ENCODE measurements around the gene MAFF.
"Not testable (repeated sequence)": the region's sequence is repeated elsewhere in the genome, so short reads cannot be mapped to it uniquely, and the experiment has no call there.

The MAFF gene

DNA sequence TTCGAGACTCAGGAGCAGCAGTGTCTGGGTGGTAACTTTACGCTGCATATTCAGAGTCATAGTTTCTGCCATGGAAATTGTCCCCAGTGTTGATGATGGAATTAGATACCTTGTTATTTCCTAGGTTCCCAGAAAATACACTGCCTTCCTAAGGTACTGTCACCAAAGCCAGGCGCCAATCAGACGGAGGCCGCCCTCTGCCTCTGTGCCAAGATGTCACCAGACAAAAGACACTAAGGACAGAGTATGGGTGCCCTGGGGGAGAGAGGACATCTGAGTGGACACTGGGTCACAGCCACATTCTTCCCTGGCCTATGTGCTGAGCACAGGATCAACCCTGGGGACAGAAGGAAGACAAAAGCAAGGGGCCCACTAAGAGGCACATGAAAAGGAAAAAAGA is 31.3 kb upstream of the MAFF start:
- Histone ChIP-seq H3K9me3 (ENCODE audit: low read length) (no peaks in the 10 kb centered on the region), H3K27me3 (ENCODE audit: control insufficient read depth in 1 of 2, insufficient read depth in 2 of 2, low read length in 2 of 2) (no peaks in the 10 kb centered on the region), H3K4me1 (ENCODE audit: insufficient read depth, low read length) (peaks cover 11% of the 10 kb centered on the region), H3K9ac (ENCODE audit: low read length) (no peak overlapping the region), H3K4me3 (ENCODE audit: low read depth in 1 of 2, low read length in 2 of 2) (no peak overlapping the region), H3K36me3 (ENCODE audit: insufficient read depth, low read length) (no peaks in the 10 kb centered on the region), H3K27ac (ENCODE audit: low read depth, low read length) (no peak overlapping the region)

DNA sequence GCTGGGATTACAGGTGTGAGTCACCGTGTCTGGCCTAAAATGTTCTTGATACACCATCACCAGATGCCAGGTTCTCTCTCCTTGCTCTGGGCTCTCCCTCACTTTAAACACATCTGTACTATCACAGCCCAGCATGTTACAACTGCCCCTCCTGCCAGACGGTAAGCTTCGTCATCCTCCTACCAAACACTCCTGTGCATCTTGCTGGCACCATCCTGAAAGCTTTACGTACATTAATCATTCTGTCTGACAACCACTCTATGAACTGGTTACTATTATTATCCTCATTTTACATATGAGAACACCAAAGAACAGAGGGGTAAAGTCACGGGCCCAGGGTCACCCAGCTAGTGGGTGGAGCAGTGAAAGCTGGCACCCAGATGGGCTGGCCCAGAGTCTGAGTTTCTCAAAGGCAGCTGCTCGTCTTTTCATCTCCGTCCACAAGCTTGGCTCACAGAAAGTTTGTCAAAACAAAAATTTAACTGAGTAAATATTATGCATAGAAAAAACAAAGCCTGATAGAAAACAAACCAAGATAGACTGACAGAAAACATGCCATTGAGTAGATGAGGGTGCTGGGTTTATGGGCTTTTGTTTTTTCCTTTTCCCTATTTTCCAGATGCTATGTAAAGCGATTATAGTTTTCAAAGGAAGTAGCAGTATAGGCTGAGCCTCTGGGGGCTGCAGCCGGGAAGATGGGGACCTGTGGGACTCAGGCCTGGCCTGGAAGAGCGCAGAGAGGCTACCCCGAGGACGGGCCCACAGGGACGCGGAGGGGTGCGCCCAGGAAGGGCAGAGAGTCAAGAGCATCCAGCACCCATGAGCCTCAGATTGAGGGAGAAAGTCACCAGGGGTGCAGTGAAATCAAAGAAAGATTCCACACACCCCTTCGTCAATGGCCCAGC is 29.6 kb upstream of the MAFF start:
- Histone ChIP-seq H3K36me3 (ENCODE audit: insufficient read depth, low read length) (no peaks in the 10 kb centered on the region), H3K9ac (ENCODE audit: low read length) (no peak overlapping the region), H3K27me3 (ENCODE audit: control insufficient read depth in 1 of 2, insufficient read depth in 2 of 2, low read length in 2 of 2) (no peaks in the 10 kb centered on the region), H3K4me3 (ENCODE audit: low read depth in 1 of 2, low read length in 2 of 2) (no peak overlapping the region), H3K27ac (ENCODE audit: low read depth, low read length) (no peak overlapping the region), H3K9me3 (ENCODE audit: low read length) (no peaks in the 10 kb centered on the region), H3K4me1 (ENCODE audit: insufficient read depth, low read length) (peaks cover 14% of the 10 kb centered on the region)

DNA sequence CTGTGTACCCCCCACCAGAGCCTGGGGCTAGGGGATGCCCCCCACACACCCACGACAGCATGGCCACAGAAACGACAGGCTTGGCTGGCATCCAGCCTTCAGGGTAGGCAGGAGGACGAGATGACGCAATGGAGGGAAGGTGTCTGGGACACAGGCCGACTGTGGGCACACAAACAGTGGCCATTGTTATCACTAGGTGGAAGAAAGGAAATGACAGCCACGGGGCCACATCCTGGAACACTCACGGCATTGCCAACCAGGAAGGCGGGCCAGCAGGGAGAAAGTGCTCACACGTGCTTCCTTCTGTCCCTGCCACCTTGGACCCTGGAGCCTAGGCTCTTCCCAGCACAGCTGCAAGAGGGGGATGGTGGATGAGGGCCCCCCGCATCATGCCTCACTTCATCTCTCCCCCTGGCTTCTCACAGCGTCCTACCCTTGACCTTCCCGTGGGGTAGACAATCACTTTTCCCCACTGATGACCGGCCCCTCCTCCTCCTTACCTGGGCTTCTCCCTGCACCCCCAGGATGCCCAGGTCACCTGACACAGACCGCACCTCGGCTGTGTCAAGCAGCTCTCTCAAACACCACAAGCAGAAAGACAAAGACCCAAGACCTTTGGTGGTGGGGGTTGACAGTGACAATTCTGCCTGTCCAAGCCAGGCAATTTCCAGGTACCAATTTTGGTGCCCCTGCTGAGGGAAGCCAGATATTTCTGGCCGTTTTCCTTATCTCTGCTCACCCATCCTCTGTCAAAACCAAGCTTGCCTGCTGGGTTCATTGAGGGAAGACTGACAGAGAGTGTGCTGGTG is 28.8 kb upstream of the MAFF start:
- no peak overlapping the region for H3K4me3 ChIP-seq (ENCODE audit: low read depth in 1 of 2, low read length in 2 of 2)
- H3K9ac ChIP-seq (ENCODE audit: low read length), result no peak overlapping the region
- H3K27ac ChIP-seq (ENCODE audit: low read depth, low read length), result no peak overlapping the region
- H3K36me3 ChIP-seq (ENCODE audit: insufficient read depth, low read length), result no peaks in the 10 kb centered on the region
- peaks cover 14% of the 10 kb centered on the region for H3K4me1 ChIP-seq (ENCODE audit: insufficient read depth, low read length)
- H3K27me3 ChIP-seq (ENCODE audit: control insufficient read depth in 1 of 2, insufficient read depth in 2 of 2, low read length in 2 of 2), result no peaks in the 10 kb centered on the region
- no peaks in the 10 kb centered on the region for H3K9me3 ChIP-seq (ENCODE audit: low read length)

DNA sequence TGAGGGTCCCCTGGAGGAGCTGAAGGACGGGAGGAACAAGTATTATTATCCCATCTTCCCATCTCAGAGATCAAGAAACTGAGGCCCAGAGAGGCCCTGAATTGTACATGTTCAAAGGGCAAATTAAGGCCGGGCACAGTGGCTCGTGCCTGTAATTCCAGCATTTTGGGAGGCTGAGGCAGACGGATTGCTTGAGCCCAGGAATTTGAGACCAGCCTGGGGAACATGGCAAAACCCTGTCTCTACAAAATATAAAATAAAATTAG is 28.2 kb upstream of the MAFF start:
- no peaks in the 10 kb centered on the region for H3K27me3 ChIP-seq (ENCODE audit: control insufficient read depth in 1 of 2, insufficient read depth in 2 of 2, low read length in 2 of 2)
- H3K9me3 ChIP-seq (ENCODE audit: low read length), result no peaks in the 10 kb centered on the region
- no peaks in the 10 kb centered on the region for H3K36me3 ChIP-seq (ENCODE audit: insufficient read depth, low read length)
- H3K27ac ChIP-seq (ENCODE audit: low read depth, low read length), result no peak overlapping the region
- H3K9ac ChIP-seq (ENCODE audit: low read length), result no peak overlapping the region
- H3K4me3 ChIP-seq (ENCODE audit: low read depth in 1 of 2, low read length in 2 of 2), result no peak overlapping the region
- H3K4me1 ChIP-seq (ENCODE audit: insufficient read depth, low read length), result peaks cover 14% of the 10 kb centered on the region

DNA sequence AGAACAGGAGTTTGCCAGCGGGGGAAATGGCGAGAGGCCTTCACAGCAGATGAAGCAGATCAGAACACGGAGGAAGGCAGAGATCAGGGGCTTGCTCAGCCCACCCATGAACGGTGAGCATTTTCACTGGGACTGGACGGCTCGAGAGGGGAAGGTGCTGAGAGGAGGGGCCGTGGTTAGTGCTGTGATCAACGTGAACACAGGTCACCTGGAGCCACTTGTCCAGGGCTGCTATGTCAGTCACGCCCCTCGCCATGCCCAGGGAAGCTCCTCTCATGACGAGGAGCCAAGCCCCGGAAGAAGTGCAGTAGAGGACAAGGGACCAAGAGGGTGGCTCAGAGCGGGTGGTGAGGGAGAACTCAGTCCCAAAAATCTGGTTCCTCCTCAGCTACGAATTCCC is 27.2 kb upstream of the MAFF start:
- H3K36me3 ChIP-seq (ENCODE audit: insufficient read depth, low read length), result no peaks in the 10 kb centered on the region
- H3K27me3 ChIP-seq (ENCODE audit: control insufficient read depth in 1 of 2, insufficient read depth in 2 of 2, low read length in 2 of 2), result no peaks in the 10 kb centered on the region
- H3K9ac ChIP-seq (ENCODE audit: low read length), result no peak overlapping the region
- H3K4me1 ChIP-seq (ENCODE audit: insufficient read depth, low read length), result peaks cover 14% of the 10 kb centered on the region
- H3K9me3 ChIP-seq (ENCODE audit: low read length), result no peaks in the 10 kb centered on the region
- H3K4me3 ChIP-seq (ENCODE audit: low read depth in 1 of 2, low read length in 2 of 2), result no peak overlapping the region
- no peak overlapping the region for H3K27ac ChIP-seq (ENCODE audit: low read depth, low read length)

DNA sequence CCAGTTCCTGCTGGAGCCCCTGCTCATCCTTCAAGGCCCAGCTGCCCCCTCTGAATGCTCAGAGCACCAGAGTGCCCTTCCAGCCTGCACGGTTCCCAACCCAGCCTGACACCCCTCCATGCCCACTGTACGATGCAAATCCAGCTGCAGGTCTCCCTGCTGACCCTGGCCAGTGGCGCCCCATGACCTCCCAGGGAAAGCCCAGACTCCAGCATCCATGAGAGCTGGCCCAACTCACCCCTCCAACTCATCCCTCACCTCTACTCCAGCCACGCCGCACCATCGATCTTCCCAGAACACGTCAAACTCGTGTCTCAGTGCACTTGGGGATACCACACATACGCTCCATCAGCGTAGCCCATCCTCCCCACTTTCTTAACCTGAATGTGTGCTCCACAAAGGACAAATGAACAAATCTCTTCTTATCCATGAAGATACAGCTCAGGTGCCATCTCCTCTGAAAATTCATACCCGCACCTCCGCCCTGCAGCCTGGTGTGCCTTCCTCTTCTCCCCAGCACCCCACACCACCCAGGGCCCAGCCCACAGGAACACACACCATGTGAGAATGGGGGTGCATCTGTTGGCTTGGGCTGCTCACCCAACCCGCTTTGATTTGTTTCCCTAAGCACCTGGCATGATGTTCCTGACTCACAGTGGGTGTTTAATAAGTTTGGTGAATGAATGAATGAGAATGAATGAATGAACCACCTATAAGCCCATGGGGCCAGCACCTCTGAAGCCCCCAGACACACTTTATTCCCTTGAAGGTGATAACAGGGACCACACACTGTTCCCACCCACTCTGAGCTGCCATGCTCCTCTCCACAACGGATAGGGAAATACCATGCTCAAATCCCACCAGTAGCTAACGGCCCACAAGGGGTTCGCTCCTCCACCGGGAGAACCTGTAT is 26.3 kb upstream of the MAFF start:
- Histone ChIP-seq H3K9ac (ENCODE audit: low read length) (no peak overlapping the region), H3K36me3 (ENCODE audit: insufficient read depth, low read length) (no peaks in the 10 kb centered on the region), H3K9me3 (ENCODE audit: low read length) (no peaks in the 10 kb centered on the region), H3K27me3 (ENCODE audit: control insufficient read depth in 1 of 2, insufficient read depth in 2 of 2, low read length in 2 of 2) (no peaks in the 10 kb centered on the region), H3K4me1 (ENCODE audit: insufficient read depth, low read length) (peaks cover 20% of the 10 kb centered on the region), H3K4me3 (ENCODE audit: low read depth in 1 of 2, low read length in 2 of 2) (no peak overlapping the region), H3K27ac (ENCODE audit: low read depth, low read length) (no peak overlapping the region)

DNA sequence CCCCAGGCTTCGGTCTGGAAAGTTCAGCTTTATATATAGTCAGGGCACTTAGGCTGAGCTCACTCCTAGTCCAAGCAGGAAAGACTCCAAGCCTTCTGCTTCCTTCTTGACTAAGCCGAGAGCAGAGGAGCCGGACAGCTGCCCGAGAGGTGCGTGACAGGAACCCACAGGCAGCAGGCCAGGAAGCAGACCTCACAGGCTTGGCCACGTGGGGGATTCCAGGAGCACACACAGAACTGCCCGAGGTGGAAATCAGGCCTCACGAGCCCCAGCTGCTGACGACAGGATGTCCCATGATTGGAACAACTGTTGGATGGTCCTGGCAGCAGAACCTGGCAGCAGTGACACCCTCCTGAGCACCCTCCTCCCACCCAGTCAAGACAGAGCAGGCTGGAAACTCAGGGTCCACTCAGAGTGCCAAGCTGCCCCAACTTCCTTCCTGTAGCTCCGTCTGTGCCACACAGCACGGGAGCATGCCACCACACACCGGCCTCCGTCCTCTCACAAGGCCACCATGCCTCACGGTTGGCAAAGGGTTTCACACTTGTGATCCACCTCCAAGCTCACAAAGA is 25.5 kb upstream of the MAFF start:
- Histone ChIP-seq H3K4me3 (ENCODE audit: low read depth in 1 of 2, low read length in 2 of 2) (no peak overlapping the region), H3K27me3 (ENCODE audit: control insufficient read depth in 1 of 2, insufficient read depth in 2 of 2, low read length in 2 of 2) (no peaks in the 10 kb centered on the region), H3K9ac (ENCODE audit: low read length) (no peak overlapping the region), H3K4me1 (ENCODE audit: insufficient read depth, low read length) (peaks cover 28% of the 10 kb centered on the region), H3K27ac (ENCODE audit: low read depth, low read length) (no peak overlapping the region), H3K36me3 (ENCODE audit: insufficient read depth, low read length) (no peaks in the 10 kb centered on the region), H3K9me3 (ENCODE audit: low read length) (no peaks in the 10 kb centered on the region)

DNA sequence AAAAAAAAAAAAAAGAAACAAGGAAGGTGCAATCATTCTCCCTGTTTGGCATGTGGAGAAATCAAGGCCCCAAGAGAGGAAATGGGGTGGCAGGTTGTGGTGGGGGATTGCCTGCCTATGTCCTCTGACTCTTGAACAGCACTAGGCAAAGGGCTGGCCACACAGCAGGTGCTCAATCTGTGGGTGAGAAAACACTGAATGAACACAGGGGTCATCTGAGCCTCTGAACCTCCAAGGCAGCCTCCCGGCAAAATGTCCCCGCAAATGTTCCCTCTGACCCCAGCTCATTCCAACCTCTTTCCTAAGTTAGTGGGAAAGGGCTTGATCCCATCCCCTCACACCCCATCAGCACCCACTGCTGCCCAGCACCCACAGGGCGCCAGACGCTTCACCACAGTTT is 24.8 kb upstream of the MAFF start:
- H3K27ac ChIP-seq (ENCODE audit: low read depth, low read length), result no peak overlapping the region
- H3K27me3 ChIP-seq (ENCODE audit: control insufficient read depth in 1 of 2, insufficient read depth in 2 of 2, low read length in 2 of 2), result no peaks in the 10 kb centered on the region
- no peak overlapping the region for H3K4me3 ChIP-seq (ENCODE audit: low read depth in 1 of 2, low read length in 2 of 2)
- no peaks in the 10 kb centered on the region for H3K9me3 ChIP-seq (ENCODE audit: low read length)
- no peaks in the 10 kb centered on the region for H3K36me3 ChIP-seq (ENCODE audit: insufficient read depth, low read length)
- no peak overlapping the region for H3K9ac ChIP-seq (ENCODE audit: low read length)
- H3K4me1 ChIP-seq (ENCODE audit: insufficient read depth, low read length), result peaks cover 31% of the 10 kb centered on the region

DNA sequence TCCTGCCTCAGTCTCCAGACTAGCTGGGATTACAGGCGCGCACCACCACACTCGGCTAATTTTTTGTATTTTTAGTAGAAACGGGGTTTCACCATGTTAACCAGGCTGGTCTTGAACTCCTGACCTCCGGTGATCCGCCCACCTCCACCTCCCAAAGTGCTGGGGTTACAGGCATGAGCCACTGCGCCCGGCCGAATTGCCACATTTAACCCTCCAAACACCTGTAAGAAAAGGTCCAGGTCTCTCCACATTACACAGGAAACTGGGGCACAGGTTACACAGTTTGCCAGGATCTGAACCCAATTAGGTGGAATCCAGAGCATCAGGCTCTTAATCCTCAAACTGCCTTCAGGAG is 24.2 kb upstream of the MAFF start:
- peak overlapping the region; percentile 19 for H3K27ac ChIP-seq (ENCODE audit: low read depth, low read length)
- not testable (repeated sequence) for H3K36me3 ChIP-seq (ENCODE audit: insufficient read depth, low read length); H3K27me3 ChIP-seq (ENCODE audit: control insufficient read depth in 1 of 2, insufficient read depth in 2 of 2, low read length in 2 of 2); H3K9ac ChIP-seq (ENCODE audit: low read length); H3K4me3 ChIP-seq (ENCODE audit: low read depth in 1 of 2, low read length in 2 of 2); H3K9me3 ChIP-seq (ENCODE audit: low read length)
- peaks cover 33% of the 10 kb centered on the region for H3K4me1 ChIP-seq (ENCODE audit: insufficient read depth, low read length)

DNA sequence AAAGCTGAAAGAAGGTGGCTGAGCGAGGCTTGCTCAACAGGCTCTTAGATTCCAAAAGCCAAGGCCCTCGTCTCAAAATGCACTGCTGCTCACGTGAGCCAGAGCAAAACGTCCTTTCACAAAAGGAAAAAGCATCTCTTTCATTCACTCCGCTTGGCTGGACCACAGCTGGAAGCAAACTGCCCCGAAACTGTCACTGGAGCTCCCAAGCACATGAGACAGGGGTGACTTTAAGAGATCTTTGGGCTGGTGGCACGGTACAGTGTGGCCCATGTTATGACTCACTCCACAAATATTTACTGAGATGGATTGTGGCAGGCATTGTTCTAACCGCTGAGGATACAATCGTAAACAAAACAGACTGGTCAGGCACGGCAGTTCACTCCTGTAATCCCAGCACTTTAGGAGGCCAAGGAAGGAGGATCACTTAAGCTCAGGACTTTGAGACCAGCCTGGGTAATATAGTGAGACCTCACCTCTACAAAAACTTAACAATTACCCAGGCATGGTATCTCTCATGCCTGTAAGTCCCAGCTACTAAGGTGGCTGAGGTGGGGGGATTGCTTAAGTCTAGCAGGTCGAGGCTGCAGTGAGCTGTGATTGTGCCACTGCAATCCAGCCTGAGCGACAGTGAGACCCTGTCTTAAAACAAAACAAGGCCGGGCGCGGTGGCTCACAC is 23.7 kb upstream of the MAFF start:
- H3K36me3 ChIP-seq (ENCODE audit: insufficient read depth, low read length), result no peaks in the 10 kb centered on the region
- H3K9me3 ChIP-seq (ENCODE audit: low read length), result no peaks in the 10 kb centered on the region
- H3K9ac ChIP-seq (ENCODE audit: low read length), result no peak overlapping the region
- H3K4me1 ChIP-seq (ENCODE audit: insufficient read depth, low read length), result peaks cover 33% of the 10 kb centered on the region
- H3K27me3 ChIP-seq (ENCODE audit: control insufficient read depth in 1 of 2, insufficient read depth in 2 of 2, low read length in 2 of 2), result no peaks in the 10 kb centered on the region
- H3K4me3 ChIP-seq (ENCODE audit: low read depth in 1 of 2, low read length in 2 of 2), result peak overlapping the region in 1 of 2 donors; percentile 4
- peak overlapping the region; percentile 19 for H3K27ac ChIP-seq (ENCODE audit: low read depth, low read length)

DNA sequence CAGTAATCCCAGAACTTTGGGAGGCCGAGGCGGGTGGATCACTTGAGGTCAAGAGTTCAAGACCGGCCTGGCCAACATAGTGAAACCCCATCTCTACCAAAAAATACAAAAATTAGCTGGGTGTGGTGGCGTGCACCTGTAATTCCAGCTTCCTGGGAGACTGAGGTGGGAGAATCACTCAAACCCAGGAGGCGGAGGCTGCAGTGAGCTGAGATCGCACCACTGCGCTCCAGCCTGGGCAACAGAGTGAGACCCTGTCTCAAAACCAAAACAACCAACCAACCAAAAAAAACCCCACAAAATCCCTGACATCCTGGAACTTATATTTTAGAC is 23.2 kb upstream of the MAFF start:
- not testable (repeated sequence) for H3K9me3 ChIP-seq (ENCODE audit: low read length); H3K27ac ChIP-seq (ENCODE audit: low read depth, low read length); H3K27me3 ChIP-seq (ENCODE audit: control insufficient read depth in 1 of 2, insufficient read depth in 2 of 2, low read length in 2 of 2); H3K36me3 ChIP-seq (ENCODE audit: insufficient read depth, low read length); H3K9ac ChIP-seq (ENCODE audit: low read length)
- Histone ChIP-seq H3K4me3 (ENCODE audit: low read depth in 1 of 2, low read length in 2 of 2) (peak overlapping the region in 1 of 2 donors; percentile 4), H3K4me1 (ENCODE audit: insufficient read depth, low read length) (peaks cover 33% of the 10 kb centered on the region)

Data from muscle layer of colon (tissue), 2 donors.